ENCODE results near the gene CNTNAP2.

- TF ChIP-seq CTCF (IDR thresholded peaks at IDR 0.05) (no peak), POLR2A (IDR thresholded peaks at IDR 0.05) (no peak)
Observed at GRCh38 chr7:148118371-148118770, 2001.8 kb downstream of the CNTNAP2 start.

Measured in lower leg skin (tissue), 3 donors.